HEK293 (cell line): Measurements from ENCODE around the gene OR52I2.

ENCODE experiments used
- CTCF ChIA-PET: fragments of 350-600 bp; formaldehyde crosslinking; extraction: SDS; loops from one replicate; lab custom pipeline; 2021; ENCODE audit warnings: antibody characterized with exemption; lab: Yijun Ruan, JAX
- POLR2A ChIA-PET: fragments of 300-600 bp; formaldehyde crosslinking; extraction: SDS; loops from one replicate; lab custom pipeline; 2020; ENCODE audit warnings: antibody characterized with exemption, inconsistent platforms; lab: Yijun Ruan, JAX
- H3K27ac ChIP-seq: fragments of 200-500 bp; sonication (Bioruptor generic); 2 replicates; pipeline ENCODE4 v1.5.1; 2014; ENCODE audit warnings: low read depth, low read length, control low read depth, inconsistent platforms; ENCODE audit errors: extremely low read depth
- H3K36me3 ChIP-seq, 2 experiments: fragments of 200-500 bp in 1 of 2; sonication (Bioruptor generic) in 1 of 2; 1 replicate in 1 of 2; 2 replicates in 1 of 2; pipeline ENCODE4 v1.5.1; 2014 to 2017; ENCODE audit warnings: inconsistent platforms in 2 of 2, low read length in 2 of 2; ENCODE audit not compliant: control insufficient read depth in 2 of 2, insufficient read depth in 1 of 2
- H3K4me1 ChIP-seq: fragments of 200-500 bp; sonication (Bioruptor generic); 2 replicates; pipeline ENCODE4 v1.5.1; 2014; ENCODE audit warnings: mild to moderate bottlenecking, low read length, inconsistent platforms; ENCODE audit not compliant: control insufficient read depth, insufficient read depth
- H3K4me3 ChIP-seq: 2 replicates; pipeline ENCODE4 v1.5.1; 2011; ENCODE audit warnings: low read depth, mild to moderate bottlenecking, control low read depth, low read length, moderate library complexity
- H3K9me3 ChIP-seq: fragments of 200-500 bp; sonication (Bioruptor generic); 2 replicates; pipeline ENCODE4 v1.5.1; 2014; ENCODE audit warnings: low read depth, low read length, inconsistent platforms; ENCODE audit not compliant: control insufficient read depth, insufficient read depth
- ZBTB1 ChIP-seq: fragments of 450-650 bp; formaldehyde crosslinking; IDR thresholded peaks from 2 replicates; pipeline ENCODE4 v1.5.1; 2016; ENCODE audit warnings: missing biosample characterization, missing genetic modification characterization
- ZBTB20 ChIP-seq: fragments of 450-650 bp; formaldehyde crosslinking; IDR thresholded peaks from 2 replicates; pipeline ENCODE4 v1.5.1; 2016; ENCODE audit warnings: missing biosample characterization, missing genetic modification characterization
- ZBTB44 ChIP-seq: fragments of 450-650 bp; IDR thresholded peaks from 2 replicates; pipeline ENCODE4 v1.5.1; 2018; ENCODE audit warnings: missing biosample characterization, mild to moderate bottlenecking, missing genetic modification characterization
- ZNF274 ChIP-seq, 2 experiments: fragments of 200-500 bp in 1 of 2; fragments of 450-650 bp in 1 of 2; sonication (Bioruptor generic) in 1 of 2; formaldehyde crosslinking in 1 of 2; IDR thresholded peaks; 2 replicates each; pipeline versions ENCODE4 v1.5.1 to v1.6.1; 2014 to 2016; ENCODE audit warnings: borderline replicate concordance in 1 of 2, inconsistent platforms in 1 of 2, low read length in 1 of 2, missing biosample characterization in 1 of 2, missing genetic modification characterization in 1 of 2
- ZNF416 ChIP-seq: fragments of 450-650 bp; formaldehyde crosslinking; IDR thresholded peaks from 2 replicates; pipeline ENCODE4 v1.5.1; 2016; ENCODE audit warnings: missing biosample characterization, missing genetic modification characterization
- ZNF600 ChIP-seq: fragments of 450-650 bp; formaldehyde crosslinking; IDR thresholded peaks from 2 replicates; pipeline ENCODE4 v1.5.1; 2016; ENCODE audit warnings: missing biosample characterization, missing genetic modification characterization
- ZNF654 ChIP-seq: fragments of 450-650 bp; formaldehyde crosslinking; IDR thresholded peaks from 2 replicates; pipeline ENCODE4 v1.5.1; 2016; ENCODE audit warnings: low read depth, missing biosample characterization, missing genetic modification characterization
- ZNF747 ChIP-seq: fragments of 450-650 bp; formaldehyde crosslinking; IDR thresholded peaks from 2 replicates; pipeline ENCODE4 v1.5.1; 2016; ENCODE audit warnings: missing biosample characterization, missing genetic modification characterization
- ZSCAN18 ChIP-seq: fragments of 450-650 bp; formaldehyde crosslinking; IDR thresholded peaks from 2 replicates; pipeline ENCODE4 v1.5.1; 2016; ENCODE audit warnings: missing biosample characterization, missing genetic modification characterization
- TF ChIP-seq, protein P1 (sequence below): fragments of 450-650 bp; formaldehyde crosslinking; IDR thresholded peaks from 2 replicates; pipeline ENCODE4 v1.5.1; 2016; ENCODE audit warnings: missing biosample characterization, missing genetic modification characterization
- TF ChIP-seq, protein P2 (sequence below): fragments of 450-650 bp; formaldehyde crosslinking; IDR thresholded peaks from 2 replicates; pipeline ENCODE4 v1.5.1; 2016; ENCODE audit warnings: missing biosample characterization, missing genetic modification characterization
- TF ChIP-seq, protein P3 (sequence below): fragments of 450-650 bp; formaldehyde crosslinking; IDR thresholded peaks from 2 replicates; pipeline ENCODE4 v1.5.1; 2016; ENCODE audit warnings: missing biosample characterization, missing genetic modification characterization

The OR52I2 gene

DNA sequence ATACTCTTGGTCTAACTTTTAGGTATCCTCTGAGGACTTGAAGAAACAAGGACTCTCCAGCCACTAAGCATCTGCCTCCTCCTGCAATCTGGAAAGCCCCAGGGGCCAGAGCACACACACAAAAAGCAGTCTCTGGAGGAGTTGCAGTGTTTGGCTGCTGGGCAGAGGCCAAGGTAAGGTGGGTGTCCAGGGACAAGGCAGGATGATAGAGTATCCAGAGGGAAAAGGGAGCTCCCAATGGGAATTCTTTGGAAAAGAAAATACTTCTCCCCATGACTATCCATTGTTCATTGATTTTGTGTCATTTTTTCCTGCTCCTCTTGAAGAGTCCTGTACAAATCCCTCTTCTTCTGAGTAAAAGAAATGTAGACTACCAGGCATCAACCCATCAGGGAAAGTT, at the start of gene OR52I2:
OR52I2 (plus strand) TSS at position 301 of the 400 bp plus-strand sequence.
- Histone ChIP-seq H3K27ac (no peak within 1 kb of the TSS), H3K9me3 (no peaks in the 10 kb centered on the region), H3K36me3 (no peaks in the 10 kb centered on the region), H3K4me3 (no peak within 1 kb of the TSS), H3K4me1 (no peaks in the 10 kb centered on the region)
- ChIA-PET CTCF (no interaction called here), POLR2A (no interaction called here)
- TF ChIP-seq, protein P1, sequence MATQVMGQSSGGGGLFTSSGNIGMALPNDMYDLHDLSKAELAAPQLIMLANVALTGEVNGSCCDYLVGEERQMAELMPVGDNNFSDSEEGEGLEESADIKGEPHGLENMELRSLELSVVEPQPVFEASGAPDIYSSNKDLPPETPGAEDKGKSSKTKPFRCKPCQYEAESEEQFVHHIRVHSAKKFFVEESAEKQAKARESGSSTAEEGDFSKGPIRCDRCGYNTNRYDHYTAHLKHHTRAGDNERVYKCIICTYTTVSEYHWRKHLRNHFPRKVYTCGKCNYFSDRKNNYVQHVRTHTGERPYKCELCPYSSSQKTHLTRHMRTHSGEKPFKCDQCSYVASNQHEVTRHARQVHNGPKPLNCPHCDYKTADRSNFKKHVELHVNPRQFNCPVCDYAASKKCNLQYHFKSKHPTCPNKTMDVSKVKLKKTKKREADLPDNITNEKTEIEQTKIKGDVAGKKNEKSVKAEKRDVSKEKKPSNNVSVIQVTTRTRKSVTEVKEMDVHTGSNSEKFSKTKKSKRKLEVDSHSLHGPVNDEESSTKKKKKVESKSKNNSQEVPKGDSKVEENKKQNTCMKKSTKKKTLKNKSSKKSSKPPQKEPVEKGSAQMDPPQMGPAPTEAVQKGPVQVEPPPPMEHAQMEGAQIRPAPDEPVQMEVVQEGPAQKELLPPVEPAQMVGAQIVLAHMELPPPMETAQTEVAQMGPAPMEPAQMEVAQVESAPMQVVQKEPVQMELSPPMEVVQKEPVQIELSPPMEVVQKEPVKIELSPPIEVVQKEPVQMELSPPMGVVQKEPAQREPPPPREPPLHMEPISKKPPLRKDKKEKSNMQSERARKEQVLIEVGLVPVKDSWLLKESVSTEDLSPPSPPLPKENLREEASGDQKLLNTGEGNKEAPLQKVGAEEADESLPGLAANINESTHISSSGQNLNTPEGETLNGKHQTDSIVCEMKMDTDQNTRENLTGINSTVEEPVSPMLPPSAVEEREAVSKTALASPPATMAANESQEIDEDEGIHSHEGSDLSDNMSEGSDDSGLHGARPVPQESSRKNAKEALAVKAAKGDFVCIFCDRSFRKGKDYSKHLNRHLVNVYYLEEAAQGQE (tag by site-specific recombination): no peak
- TF ChIP-seq ZNF274 (IDR thresholded peaks at IDR 0.05; ENCODE audit: low read length) (no peak), ZNF274 (tag by site-specific recombination; IDR thresholded peaks at IDR 0.05; ENCODE audit: borderline replicate concordance) (no peak), ZBTB20 (no peak)
- TF ChIP-seq, protein P2, sequence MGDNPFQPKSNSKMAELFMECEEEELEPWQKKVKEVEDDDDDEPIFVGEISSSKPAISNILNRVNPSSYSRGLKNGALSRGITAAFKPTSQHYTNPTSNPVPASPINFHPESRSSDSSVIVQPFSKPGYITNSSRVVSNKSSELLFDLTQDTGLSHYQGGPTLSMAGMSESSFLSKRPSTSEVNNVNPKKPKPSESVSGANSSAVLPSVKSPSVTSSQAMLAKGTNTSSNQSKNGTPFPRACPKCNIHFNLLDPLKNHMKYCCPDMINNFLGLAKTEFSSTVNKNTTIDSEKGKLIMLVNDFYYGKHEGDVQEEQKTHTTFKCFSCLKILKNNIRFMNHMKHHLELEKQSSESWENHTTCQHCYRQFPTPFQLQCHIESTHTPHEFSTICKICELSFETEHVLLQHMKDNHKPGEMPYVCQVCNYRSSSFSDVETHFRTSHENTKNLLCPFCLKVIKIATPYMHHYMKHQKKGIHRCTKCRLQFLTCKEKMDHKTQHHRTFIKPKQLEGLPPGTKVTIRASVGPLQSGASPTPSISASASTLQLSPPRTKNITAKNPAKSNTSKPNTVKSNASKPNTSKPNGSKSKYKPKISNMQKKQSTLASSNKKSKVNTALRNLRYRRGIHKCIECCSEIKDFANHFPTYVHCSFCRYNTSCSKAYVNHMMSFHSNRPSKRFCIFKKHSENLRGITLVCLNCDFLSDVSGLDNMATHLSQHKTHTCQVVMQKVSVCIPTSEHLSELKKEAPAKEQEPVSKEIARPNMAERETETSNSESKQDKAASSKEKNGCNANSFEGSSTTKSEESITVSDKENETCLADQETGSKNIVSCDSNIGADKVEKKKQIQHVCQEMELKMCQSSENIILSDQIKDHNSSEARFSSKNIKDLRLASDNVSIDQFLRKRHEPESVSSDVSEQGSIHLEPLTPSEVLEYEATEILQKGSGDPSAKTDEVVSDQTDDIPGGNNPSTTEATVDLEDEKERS (tag by site-specific recombination): no peak

GRCh38 chr11:4539603-4540219, 41.8 kb upstream of the OR52I2 start:
- H3K4me1 ChIP-seq: no peaks in the 10 kb centered on the region
- TF ChIP-seq ZSCAN18 (tag by site-specific recombination) (no peak), ZBTB1 (tag by site-specific recombination) (no peak), ZBTB44 (tag by site-specific recombination) (no peak), ZNF600 (no peak), ZNF654 (tag by site-specific recombination) (peak; percentile 41), ZNF747 (tag by site-specific recombination) (no peak), ZNF416 (tag by site-specific recombination) (no peak)
- TF ChIP-seq, protein P3, sequence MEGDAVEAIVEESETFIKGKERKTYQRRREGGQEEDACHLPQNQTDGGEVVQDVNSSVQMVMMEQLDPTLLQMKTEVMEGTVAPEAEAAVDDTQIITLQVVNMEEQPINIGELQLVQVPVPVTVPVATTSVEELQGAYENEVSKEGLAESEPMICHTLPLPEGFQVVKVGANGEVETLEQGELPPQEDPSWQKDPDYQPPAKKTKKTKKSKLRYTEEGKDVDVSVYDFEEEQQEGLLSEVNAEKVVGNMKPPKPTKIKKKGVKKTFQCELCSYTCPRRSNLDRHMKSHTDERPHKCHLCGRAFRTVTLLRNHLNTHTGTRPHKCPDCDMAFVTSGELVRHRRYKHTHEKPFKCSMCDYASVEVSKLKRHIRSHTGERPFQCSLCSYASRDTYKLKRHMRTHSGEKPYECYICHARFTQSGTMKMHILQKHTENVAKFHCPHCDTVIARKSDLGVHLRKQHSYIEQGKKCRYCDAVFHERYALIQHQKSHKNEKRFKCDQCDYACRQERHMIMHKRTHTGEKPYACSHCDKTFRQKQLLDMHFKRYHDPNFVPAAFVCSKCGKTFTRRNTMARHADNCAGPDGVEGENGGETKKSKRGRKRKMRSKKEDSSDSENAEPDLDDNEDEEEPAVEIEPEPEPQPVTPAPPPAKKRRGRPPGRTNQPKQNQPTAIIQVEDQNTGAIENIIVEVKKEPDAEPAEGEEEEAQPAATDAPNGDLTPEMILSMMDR (tag by site-specific recombination): peak; percentile 26; the same call in 1 of the 2 replicates
- TF ChIP-seq, all 188 proteins: peak for 2
- Histone ChIP-seq H3K27ac (no peak overlapping the region), H3K9me3 (no peaks in the 10 kb centered on the region), H3K36me3 (no peaks in the 10 kb centered on the region), H3K4me3 (no peak overlapping the region)
- POLR2A ChIA-PET: no interaction called here
- CTCF ChIA-PET: interaction anchor here (0.6 to 8.2 kb wide), 32 partner anchors 8 to 1431 kb away, joined by 3 to 111 read pairs (median 4); no protein-coding TSS in a partner anchor
